Measurements from ENCODE around the gene RNF182. TPM values are rescaled to one million over a fixed set of nuclear protein-coding genes. Genes with fewer than 3 reads are reported as not detected.

The RNF182 gene
- total and polyA plus RNA-seq, 9 of the 15 experiments (the other 6 are each of a cell fraction or from before 2014, with no cell fraction given): 12.8 to 22.8 (median 17.5) TPM

DNA sequence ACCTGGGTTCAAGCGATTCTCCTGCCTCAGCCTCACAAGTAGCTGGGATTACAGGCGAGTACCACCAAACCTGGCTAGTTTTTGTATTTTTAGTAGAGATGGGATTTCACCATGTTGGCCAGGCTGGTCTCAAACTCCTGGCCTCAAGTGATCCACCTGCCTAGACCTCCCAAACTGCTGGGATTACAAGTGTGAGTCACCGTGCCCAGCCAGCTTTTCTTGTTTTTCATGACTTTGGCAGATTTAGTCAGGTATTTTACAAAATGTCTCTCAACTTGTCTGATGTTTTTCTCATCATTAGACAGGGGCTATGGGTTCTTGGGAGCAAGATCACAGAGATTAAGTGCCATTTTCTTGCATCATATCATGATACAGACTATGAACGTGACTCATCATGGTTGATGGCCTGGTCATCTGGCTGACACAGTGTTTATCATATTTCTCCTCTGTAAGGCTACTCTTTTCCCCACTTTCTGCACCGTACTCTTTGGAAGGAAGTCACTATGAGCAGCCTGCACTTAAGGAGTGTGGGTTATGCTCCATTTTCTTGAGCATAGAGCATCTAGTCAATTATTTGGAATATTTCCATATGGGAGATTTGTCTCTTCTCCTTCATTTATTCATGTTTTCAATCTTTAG is 67.8 kb downstream of the RNF182 start:
- Histone ChIP-seq H3K79me2 (ENCODE audit: control insufficient read depth, insufficient read depth, low read length) (peaks cover 23% of the 10 kb centered on the region; the same call in 2 of the 3 replicates), H3K4me1 (replicated peaks in 1 of 2; ENCODE audit: control insufficient read depth in 2 of 2, insufficient read depth in 2 of 2, low read length in 2 of 2) (peaks cover 24 to 49% of the 10 kb centered on the region in 2 experiments), H3K4me3 (no peak overlapping the region), H3K27me3 (ENCODE audit: control insufficient read depth in 2 of 2, insufficient read depth in 2 of 2, low read length in 2 of 2) (no peaks in the 10 kb centered on the region), H4K20me1 (replicated peaks; ENCODE audit: control insufficient read depth, insufficient read depth, low read length) (no peaks in the 10 kb centered on the region), H3K9me3 (replicated peaks; ENCODE audit: control insufficient read depth, insufficient read depth, low read depth, low read length) (0 out of 2 replicates have a peak, but pooled peaks cover 2% of the 10 kb centered on the region), H3K9me1 (ENCODE audit: control insufficient read depth, insufficient read depth, low read length) (no peaks in the 10 kb centered on the region), H3K4me2 (ENCODE audit: insufficient read depth, low read length) (peak overlapping the region; percentile 28), H2AFZ (ENCODE audit: low read depth, low read length) (peak overlapping the region; percentile 58), H3K36me3 (ENCODE audit: control insufficient read depth, insufficient read depth, low read length) (no peaks in the 10 kb centered on the region), H3K9ac (ENCODE audit: insufficient read depth in 1 of 2, low read depth in 2 of 2, low read length in 2 of 2) (peak overlapping the region; percentile 4 to 10; a peak in 2 of 4 replicates), H3K27ac (ENCODE audit: extremely low read depth, low read depth, low read length) (peak overlapping the region; percentile 68)
- ChIA-PET CTCF (ENCODE audit: low intra/inter-chr PET ratio) (no interaction called here), POLR2A (interaction anchor here (0.7 to 1.8 kb wide), 2 partner anchors 16 to 69 kb away, joined by 3 to 5 read pairs; no protein-coding TSS in a partner anchor)
- DNase-seq (ENCODE audit: extremely low read depth in 1 of 4, low spot score in 3 of 4): peak; percentile 76 to 82 (median 80)
- FAIRE-seq: peak; percentile 89
- intact Hi-C loops (cut with micrococcal nuclease) (loop anchor here (1.0 kb wide), 1 partner anchor 65 kb away; no protein-coding TSS in a partner anchor), in situ Hi-C loops (cut with MboI) (no loop called here)
- WGBS (ENCODE audit: insufficient coverage, low coverage, missing lambda C conversion rate): 21% methylated on average over 5 of the region's 5 CpGs
- no TSS peak for BruUV-seq (replicated peaks)
- peak; percentile 85 for ATAC-seq
- peak; percentile 28; the same call in 1 of the 2 replicates for TF ChIP-seq CBFA2T2 (conservative IDR thresholded peaks at IDR 0.05)
- TF ChIP-seq, protein P1, sequence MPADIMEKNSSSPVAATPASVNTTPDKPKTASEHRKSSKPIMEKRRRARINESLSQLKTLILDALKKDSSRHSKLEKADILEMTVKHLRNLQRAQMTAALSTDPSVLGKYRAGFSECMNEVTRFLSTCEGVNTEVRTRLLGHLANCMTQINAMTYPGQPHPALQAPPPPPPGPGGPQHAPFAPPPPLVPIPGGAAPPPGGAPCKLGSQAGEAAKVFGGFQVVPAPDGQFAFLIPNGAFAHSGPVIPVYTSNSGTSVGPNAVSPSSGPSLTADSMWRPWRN (IDR thresholded peaks at IDR 0.05; ENCODE audit: low read depth): 0 out of 2 replicates have a peak, but pooled peaks have one; percentile 3
- TF ChIP-seq, protein P2, sequence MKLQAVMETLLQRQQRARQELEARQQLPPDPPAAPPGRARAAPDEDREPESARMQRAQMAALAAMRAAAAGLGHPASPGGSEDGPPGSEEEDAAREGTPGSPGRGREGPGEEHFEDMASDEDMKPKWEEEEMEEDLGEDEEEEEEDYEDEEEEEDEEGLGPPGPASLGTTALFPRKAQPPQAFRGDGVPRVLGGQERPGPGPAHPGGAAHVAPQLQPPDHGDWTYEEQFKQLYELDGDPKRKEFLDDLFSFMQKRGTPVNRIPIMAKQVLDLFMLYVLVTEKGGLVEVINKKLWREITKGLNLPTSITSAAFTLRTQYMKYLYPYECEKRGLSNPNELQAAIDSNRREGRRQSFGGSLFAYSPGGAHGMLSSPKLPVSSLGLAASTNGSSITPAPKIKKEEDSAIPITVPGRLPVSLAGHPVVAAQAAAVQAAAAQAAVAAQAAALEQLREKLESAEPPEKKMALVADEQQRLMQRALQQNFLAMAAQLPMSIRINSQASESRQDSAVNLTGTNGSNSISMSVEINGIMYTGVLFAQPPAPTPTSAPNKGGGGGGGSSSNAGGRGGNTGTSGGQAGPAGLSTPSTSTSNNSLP (IDR thresholded peaks at IDR 0.05; ENCODE audit: borderline replicate concordance, low read depth, low read length): peak; percentile 94
- no peak for TF ChIP-seq ZNF785 (CRISPR knock-in tag; IDR thresholded peaks at IDR 0.05)
- no peak; the same call in 1 of the 2 replicates for TF ChIP-seq HDAC8 (tag; IDR thresholded peaks at IDR 0.05)
- peak; percentile 99 for TF ChIP-seq FOSL1 (tag; conservative IDR thresholded peaks at IDR 0.05)
- TF ChIP-seq NR3C1 (CRISPR knock-in tag; IDR thresholded peaks at IDR 0.05): no peak
- peak; percentile 78; the same call in 1 of the 2 replicates for TF ChIP-seq EHMT2 (IDR thresholded peaks at IDR 0.05)
- peak in 1 of 2 experiments; percentile 54; a peak in 1 of 4 replicates for TF ChIP-seq TBL1XR1 (IDR thresholded peaks at IDR 0.05; ENCODE audit: low read length in 2 of 2)
- TF ChIP-seq C11orf30 (IDR thresholded peaks at IDR 0.05; ENCODE audit: low read depth): peak; percentile 91
- no peak for TF ChIP-seq ZNF583 (CRISPR knock-in tag; IDR thresholded peaks at IDR 0.05)
- peak; percentile 90 for TF ChIP-seq GATA2 (CRISPR knock-in tag; IDR thresholded peaks at IDR 0.05)
- no peak; the same call in 1 of the 2 replicates for TF ChIP-seq ZNF384 (IDR thresholded peaks at IDR 0.05; ENCODE audit: low read depth, low read length)
- no peak for TF ChIP-seq ZNF23 (CRISPR knock-in tag; IDR thresholded peaks at IDR 0.05)
- TF ChIP-seq, protein P3, sequence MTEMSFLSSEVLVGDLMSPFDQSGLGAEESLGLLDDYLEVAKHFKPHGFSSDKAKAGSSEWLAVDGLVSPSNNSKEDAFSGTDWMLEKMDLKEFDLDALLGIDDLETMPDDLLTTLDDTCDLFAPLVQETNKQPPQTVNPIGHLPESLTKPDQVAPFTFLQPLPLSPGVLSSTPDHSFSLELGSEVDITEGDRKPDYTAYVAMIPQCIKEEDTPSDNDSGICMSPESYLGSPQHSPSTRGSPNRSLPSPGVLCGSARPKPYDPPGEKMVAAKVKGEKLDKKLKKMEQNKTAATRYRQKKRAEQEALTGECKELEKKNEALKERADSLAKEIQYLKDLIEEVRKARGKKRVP (CRISPR knock-in tag; IDR thresholded peaks at IDR 0.05): peak; percentile 83
- TF ChIP-seq, protein P4, sequence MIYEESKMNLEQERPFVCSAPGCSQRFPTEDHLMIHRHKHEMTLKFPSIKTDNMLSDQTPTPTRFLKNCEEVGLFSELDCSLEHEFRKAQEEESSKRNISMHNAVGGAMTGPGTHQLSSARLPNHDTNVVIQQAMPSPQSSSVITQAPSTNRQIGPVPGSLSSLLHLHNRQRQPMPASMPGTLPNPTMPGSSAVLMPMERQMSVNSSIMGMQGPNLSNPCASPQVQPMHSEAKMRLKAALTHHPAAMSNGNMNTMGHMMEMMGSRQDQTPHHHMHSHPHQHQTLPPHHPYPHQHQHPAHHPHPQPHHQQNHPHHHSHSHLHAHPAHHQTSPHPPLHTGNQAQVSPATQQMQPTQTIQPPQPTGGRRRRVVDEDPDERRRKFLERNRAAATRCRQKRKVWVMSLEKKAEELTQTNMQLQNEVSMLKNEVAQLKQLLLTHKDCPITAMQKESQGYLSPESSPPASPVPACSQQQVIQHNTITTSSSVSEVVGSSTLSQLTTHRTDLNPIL (CRISPR knock-in tag; IDR thresholded peaks at IDR 0.05): no peak
